Pons (tissue), 1 donor: Measurements from ENCODE around the gene CAMSAP2.

Experiments
- DNase-seq: peaks from one replicate; pipeline ENCODE4 v3.0.0-alpha.2; 2016; ENCODE audit warnings: low spot score

Gene CAMSAP2

DNA sequence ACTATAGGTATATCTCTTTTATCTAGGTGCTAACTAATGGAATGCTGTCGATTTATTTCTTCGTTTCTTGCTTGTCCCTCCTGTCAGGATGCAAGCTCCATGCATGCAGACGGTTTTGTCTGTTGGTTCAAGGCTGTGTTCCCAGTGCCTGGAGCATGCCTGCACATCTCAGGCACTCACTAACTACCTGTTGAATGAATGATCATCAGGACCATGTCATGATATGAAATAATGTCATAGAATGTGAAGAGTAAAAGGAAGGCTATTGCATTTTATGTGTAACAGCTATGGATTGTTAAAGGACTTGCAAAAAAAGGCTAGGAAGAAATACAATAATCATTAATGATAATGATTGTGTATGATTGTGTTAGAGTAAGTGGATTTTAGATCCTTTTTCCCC lies 138.3 kb downstream of the CAMSAP2 start:
- DNase-seq: no peak

DNA sequence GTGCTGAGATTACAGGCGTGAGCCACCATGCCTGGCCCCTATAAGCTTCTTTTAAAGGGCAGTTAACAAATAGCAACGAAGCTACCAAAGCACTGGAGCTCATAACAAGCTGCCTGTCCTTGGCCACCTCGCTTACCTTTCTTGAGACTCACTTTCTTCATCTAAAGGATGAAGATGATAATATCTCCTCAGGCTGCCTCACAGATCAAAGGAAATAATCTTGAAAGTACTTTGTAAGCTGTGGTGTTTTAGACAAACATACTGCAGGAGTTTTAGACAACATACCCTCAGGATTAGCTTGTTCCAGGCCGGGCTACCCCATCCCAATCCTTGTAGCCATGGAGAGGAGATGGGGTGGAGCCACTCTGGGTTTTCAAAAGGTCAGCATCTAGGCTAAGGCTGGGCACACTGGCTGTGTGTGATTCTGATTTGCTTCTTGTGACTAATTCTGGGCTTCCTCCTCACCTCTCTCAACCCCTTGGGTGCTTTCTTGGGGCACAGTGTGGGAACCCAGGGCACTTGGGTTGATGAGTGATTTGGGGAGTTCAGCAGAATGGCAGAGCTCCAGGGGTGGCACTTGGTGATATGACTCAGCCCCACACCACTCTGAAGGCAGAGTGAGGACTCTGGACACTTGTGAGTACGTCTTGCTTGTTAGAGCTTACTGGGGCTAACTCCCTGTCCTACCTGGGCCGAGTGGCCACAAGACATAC lies 139.3 kb downstream of the CAMSAP2 start:
- DNase-seq: no peak

DNA sequence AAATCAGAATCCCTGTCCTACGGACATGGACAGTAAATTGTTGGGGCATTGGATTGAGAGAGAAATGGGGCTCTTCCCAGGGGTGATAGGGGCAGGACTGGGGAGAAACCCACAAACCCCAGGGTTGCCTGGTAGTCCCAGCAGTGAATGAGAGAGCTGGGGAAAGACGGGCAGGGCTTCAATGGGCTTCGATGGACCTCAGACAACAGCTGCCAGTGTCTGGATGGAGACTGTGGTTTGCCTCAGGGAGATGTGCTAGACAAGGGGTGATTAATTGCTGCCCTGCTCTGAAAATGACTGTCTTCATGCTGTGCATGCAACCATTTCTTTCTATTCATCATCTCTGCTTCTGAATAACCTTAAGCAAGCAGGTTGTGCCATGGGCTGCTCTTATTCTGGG lies 141.5 kb downstream of the CAMSAP2 start:
- DNase-seq: no peak

DNA sequence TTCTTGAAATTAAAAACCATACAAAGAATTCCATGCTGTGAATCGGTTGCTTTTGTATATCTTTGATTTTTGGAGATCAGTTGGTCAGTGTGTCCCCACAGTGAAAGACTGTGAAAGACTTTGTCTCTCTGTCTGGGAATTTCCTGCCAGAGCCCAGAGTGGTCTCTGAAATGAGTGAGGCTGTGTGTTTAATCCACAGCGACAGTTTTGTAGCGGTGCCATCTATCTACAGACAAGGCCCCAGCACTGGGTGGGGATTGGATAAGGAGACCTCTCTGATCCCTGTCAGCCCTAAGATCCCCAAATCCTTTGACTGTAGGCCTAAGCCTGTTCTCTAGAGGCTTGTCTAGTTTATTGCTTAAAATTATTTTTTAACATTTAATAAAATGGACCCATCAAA lies 144.4 kb downstream of the CAMSAP2 start:
- DNase-seq: no peak

DNA sequence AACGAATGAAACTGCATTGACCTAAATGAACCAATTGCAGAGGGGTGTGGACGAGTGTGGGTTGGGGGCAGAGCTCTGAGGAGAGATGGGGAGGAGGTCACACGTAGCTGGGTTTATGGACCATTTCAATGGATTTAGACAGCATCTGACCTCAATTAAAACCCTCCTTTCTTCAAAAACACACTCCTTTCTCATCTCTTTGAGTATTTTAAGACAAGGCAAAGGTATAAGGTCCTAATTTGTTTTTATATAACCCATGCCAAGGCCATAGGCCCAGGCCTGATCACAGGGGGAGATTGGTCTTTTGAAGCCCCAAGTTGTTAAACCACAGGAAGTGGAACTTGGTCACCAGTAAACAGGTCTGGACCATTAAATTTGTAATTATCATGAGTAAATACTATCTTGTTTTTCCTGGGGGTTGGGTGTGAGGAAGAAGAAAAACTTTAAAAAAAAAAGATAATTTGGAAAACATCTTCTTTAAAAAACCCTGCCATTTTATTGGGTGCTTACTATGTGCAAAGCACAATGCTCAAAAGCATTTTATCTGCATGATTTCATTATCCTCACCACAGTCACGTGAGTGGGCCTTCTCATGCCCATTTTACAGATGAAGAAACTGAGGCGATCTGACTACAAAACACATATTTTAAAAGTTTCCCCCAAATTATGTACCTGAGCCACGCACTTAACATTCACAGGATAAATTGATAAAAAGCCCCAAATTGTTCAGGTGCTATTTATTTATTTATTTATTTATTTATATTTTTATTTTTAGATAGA lies 147.1 kb downstream of the CAMSAP2 start:
- no peak for DNase-seq

DNA sequence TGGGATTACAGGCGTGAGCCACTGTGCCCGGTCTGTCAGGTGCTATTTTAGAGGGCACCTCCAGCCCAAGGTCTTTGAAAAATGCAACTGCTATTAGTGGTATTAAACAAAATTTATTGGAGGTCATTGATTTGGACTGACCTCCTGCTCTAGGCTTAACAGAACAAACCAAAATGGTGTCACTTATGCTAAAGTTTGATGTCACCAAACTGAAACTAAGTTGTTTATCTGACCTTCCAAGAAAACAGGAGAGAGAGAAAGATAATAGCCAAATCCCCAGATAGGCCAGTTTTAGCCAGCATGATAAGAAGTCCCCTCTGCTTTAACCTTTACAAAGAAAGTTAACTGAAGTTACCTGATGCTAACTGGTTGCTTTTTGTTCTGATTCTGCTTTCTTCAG lies 147.9 kb downstream of the CAMSAP2 start:
- DNase-seq: no peak

DNA sequence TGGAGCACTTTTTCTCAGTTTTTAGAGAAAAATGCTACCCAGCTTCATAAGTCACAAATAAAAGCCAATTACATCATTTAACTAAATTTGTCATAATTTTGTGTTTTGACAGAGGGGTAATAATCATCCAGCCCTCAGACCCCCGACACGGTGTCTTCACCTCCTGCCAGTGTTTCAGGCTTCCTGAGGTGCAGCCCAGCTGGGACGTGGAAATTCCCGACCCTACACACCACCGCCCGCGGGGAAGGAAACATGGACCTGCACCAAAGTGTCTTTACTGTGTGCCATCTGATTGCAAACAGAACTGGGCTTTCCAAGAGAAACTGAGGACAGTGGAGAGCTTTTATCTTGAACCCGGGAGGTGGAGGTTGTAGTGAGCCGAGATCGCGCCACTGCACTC lies 148.3 kb downstream of the CAMSAP2 start:
- no peak for DNase-seq

DNA sequence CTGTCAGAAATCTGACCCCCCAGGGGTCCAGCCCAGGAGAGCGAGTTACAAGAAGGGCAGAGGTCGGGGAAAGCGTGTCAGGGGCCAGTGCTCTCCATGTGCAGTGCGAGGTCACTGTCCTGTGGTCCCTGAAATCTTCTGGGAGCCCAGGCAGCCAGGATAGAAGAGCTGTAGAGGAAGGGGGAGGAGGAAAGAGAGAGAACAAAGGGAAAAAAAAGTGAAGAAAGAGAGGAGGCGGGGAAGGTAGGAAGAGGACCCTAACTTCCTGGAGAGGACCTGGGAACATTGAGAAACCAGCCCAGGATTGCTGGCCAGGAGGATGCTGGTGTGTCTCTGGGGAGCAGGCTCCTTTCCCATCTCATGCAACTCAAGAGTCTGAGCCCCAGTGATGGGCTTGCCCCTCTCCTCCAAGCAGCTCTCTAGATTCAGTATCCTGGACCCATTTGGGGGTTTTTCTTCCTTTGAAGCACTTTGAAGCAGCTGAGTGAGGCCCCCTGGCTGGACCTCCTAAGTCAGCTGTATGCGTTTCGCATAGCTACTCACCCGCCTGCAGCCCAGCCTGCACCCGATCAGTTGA lies 149.2 kb downstream of the CAMSAP2 start:
- DNase-seq: no peak

DNA sequence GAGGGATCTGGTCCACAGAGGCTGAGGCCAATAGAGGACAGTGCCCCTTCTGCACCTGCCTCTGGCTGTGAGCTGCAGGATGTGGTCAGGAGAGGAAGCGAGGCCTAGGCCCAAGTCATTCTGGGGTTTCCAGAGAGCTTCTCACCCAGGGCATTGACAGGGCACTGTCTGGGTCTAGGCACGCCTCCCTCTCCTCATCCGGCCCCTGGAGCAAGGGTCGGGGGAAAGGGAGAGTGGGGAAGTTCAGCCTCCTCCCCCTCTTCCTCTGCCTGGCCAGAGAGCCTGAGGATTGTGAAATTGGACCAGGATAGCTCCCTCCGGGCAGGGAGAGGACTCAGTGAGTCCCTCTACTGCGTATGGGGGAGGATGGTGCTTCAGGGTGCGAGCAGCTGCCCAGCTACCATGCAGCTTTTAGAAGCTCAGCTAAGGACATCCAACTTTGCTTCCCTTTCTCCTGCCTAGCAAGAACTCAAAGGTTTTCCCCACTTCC lies 149.7 kb downstream of the CAMSAP2 start:
- DNase-seq: no peak

DNA sequence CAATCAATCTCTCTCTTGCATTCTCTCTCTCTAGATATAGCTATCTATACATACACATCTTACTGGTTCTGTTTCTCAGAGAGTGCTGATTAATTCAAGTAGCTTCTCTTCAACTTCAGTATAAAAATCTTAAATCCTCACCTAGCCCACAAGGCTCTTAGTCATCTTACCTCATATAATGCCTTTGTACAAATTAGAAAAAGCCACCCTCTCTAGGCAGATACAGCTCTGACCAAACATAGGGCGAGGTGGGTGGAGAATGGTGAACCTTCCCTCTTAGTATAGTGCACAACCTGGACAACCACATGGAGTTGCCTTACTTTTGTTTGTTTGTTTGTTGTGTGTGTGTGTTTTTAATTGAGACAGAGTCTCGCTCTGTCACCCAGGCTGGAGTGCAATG lies 150.9 kb downstream of the CAMSAP2 start:
- DNase-seq: no peak

DNA sequence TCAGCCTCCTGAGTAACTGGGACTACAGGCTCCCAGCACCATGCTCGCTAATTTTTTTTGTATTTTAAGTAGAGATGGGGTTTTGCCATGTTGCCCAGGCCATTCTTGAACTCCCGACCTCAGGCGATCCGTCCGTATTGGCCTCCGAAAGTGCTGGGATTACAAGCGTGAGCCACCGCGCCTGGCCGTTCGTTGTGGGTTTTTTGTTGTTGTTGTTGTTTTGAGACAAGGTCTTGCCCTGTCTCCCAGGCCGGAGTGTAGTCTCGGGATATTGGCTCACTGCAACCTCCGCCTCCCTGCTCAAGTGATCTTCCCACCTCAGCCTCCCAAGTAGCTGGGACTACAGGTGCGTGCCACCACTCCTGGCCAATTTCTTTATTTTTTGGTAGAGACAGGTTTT lies 151.3 kb downstream of the CAMSAP2 start:
- DNase-seq: no peak

DNA sequence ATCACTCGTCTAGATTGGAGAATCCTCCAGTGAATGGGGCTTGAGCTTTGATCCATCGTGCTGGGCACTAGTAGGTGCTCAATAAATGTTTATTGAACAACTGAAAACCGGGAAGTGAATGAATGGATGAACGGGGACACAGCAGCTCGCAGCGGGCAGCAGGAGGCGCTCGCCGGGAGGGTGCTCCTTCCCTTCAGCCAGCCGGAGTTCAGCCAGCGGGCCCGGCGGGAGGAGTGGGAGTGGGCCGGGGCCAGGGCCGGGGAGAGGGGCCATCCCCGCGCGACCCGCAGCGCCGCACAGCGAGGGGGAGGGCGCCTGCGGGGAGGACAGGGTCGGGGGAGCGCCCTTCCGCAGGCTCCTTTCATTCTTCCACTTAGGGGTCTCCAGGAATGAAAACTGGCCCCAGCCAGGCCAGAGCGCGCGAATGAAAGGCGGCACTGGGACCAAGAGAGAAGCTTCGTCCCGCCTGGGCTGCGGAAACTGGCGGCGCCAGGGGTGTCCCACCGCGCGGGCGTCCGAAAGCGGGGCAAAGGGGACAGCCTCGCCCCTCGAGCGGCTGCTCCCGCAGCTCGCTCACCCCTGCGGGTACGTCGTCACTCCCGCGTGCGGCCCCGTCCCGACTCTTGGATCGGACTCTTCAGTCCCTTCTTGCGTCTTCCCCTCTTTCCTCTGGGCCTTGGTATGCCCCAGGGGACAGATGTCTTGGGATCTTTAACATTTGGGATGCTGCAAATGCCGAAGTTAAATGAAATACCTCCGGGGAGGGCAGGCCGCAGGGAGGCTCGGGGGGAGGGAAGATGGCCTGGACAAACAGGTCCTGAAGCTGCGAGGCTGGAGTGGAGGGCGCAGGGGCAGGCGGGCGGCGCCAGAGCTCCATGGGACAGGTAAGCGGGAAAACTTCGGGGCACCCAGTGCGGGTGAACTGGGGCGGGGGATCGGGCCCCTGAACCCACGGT lies 152.4 kb downstream of the CAMSAP2 start:
- no peak for DNase-seq

DNA sequence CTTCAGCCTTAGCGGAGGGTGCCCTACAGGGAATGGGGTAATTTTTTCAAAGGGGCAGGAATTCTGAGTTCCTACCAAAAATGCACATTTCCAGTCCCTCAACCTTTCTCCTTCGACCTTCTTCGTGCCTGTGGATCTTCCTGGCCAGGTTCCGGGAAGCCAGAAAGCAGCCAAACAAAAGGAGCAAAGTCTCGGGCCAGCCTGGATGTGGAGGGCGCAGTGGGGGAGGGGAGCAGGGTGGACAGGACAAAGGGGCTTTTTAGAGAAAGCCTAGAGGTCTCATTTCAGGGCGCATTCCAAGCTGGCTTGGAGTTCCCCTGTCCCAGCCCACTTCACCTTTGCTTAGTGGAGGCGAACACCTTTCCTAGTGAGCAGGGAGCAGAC lies 153.1 kb downstream of the CAMSAP2 start:
- DNase-seq: no peak

DNA sequence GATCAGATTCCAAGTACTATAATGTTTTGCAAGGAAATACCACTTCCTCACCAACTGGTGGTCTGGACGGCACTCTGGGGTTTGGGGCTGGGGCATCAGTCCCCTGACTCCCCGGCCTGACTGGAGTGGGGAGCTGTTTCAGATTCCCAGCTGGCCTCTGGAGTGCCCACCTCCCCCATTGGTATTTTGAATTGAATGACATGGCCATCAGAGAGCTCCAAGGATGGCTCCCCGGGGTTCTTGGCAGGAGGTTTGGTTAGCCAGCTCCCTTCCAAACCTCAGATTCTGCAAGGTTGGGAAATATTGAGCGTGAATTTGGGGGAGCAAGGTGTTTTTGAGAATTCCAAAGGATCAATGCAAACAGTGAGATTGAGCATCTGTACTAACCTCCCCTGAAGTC lies 153.9 kb downstream of the CAMSAP2 start:
- no peak for DNase-seq

DNA sequence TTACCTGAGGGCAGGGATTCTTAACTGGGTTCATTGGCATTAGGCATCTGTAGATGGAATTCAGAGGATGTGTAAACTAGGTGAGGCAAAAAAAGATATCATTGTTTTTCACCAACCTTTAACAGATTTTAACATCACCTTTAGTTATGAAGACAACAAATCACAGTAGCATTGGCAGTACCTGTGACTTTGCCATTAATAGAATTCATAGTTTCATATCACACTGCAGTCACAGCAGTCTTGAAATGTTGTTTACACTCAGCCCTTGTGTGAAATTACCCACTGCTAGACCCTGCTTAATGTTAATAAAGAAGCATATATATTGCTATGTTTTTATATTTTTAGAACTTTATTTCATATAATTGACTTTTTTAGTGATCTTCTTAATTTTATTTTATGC lies 154.3 kb downstream of the CAMSAP2 start:
- DNase-seq: no peak

DNA sequence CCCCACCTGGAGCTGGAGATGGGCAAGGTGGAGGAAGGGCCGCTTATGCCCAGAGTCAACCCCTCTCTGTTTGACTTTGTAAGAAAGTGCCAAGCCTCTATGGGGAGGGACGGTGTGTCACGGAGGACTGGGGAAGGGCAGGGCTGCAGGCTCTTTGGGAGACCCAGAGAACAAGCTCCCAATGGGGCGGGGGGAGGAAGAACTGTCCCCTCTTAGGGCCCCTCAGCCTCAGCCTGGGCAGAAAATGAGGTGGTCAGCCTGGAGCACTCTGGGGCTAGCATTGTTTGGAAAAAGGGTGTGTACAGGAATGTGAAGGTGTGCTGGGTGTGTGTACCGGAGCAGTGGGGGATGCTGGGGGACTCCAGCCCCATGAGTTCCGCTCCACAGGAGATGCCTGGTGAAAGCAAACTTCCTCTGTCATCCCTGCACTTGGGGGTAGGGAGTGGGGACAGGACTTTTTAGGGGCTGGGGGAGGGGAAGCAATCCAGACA lies 154.8 kb downstream of the CAMSAP2 start:
- DNase-seq: no peak

DNA sequence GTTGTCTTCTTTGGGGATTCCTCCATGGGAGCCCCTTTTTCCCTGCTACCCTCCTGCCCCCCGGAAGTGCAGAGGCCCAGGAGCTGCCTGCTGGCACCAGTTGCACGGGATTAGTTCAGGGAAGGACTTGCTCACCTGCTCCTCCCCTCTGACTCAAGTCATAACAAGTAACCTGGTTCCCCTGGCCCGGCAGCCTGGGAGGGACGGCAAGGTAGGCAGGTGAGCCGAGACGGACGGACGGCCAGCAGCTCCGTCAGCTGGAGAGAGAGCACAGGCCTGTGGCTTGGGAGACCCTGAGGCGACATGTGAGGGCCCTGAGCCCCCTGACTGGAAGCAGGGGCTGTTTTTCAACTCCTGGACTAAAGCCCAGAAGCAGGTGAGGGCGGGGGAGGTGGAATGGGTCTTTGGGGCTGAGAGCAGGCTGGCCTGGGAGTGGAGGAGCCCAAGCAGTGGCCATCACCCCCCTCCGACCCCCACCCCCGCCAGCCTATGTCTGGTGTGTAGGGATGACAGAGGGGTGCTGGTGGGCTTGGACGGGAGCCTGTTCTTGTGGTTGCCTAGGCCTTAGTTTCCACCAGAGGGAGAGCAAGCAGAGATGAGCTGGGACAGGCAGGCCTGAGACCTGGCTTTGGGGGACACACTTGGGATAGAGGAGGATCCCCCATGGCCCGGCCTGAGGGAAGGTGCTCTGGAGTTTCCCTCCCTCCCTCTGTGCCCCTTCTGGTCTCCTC lies 156.2 kb downstream of the CAMSAP2 start, which contains the start of gene INAVA:
TSS of gene INAVA (plus strand) at position 189 of the 731 bp plus-strand sequence. CDS start 3,501 bp downstream, outside the sequence.
- no peak for DNase-seq

DNA sequence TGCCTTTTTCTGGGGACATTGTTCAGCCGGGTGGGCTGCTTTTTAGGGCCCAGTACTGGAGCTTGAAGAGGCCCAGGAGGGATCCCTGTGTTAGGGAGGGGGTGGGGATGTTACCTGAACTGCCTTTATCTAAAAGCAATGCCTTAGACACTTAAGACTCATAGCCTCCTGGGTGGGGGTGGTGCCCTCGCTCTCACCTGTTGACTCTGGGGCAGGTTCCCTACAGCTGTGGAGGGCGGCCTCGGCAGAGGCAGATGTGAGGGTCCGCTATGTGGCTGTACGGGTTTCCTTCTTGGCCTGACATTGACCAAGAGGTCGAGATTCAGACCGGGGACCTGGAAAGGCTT lies 156.7 kb downstream of the CAMSAP2 start:
- no peak for DNase-seq

DNA sequence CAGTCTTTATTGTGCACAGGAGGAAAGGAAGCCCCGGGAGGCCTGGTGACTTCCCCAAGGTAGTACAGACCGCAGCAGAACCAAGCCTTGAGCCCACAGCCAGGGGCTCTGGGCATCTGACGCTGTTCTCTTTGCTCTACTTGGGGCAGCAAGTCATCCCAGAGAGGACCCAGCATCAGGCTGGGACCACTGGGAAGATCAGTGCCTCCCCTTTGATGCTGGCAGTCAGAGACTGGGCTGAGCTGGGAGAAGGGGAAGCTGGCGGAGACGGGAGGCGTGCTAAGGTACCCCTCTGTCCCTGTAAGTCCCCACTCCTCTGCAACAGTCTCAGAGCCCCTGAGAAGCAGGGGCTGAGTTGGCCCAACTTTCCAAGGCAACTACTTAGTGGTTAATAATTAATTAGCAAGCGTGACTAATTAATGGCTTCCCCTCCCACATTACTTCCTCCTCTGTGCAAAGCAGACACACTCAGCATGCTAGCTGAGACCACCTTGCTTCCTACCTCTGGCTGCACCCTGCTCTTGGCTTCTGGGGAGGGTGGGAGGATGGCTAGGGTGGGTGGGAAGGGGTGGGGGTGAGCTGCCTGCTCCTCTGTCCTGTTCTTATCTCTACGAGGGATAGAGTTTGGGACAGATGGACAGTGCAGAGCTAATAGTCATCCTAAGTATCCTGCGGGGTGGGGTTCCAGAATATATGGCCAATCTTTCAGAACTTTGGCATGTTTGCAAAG lies 157.3 kb downstream of the CAMSAP2 start:
- DNase-seq: no peak

DNA sequence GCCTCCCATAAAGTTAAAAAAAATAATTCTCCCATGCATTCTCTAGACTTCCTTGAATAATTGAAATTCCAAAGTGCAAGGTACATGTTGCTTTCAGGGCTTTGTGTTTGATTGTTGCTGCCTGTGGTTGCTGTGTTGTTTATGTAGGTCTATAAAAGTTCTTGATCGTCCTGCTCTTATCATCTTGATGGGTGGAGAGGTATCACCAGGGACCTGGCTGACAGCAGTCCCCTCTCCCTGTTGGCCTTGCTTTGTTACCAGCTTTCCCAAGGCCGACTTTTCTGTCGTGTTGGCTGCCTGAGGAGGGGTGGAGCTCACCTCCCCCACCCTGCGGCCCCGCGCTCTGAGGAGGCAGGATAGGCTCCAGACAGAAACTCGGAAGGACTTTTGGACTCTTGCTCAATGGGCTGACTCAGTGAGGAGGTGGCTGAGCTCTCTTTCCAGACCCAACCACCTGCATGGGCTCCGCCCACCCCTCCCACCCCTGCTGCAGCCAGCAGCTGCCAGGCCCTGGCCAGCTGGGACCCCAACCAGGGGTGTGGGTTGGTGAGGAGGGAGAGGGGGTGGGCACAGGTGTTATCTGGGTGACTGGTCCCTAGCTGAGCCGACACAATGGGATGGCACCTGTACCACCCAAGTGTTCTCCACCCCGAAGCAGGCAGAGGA lies 158.0 kb downstream of the CAMSAP2 start:
- DNase-seq: no peak
